Vagina (tissue), 2 donors: ENCODE data around the gene TNFRSF1B. TPM values are rescaled to one million over a fixed set of nuclear protein-coding genes. Genes with fewer than 3 reads are reported as not detected.

Source experiments
- DNase-seq, 2 donors: peaks; one replicate each; pipeline ENCODE4 v3.0.0-alpha.2; 2017; ENCODE audit errors: extremely low spot score in 2 of 2
- H3K27ac ChIP-seq: fragments of 200-600 bp; sonication (generic); one replicate; pipeline ENCODE4 v1.5.1; 2019
- H3K27me3 ChIP-seq: fragments of 200-600 bp; sonication (generic); one replicate; pipeline ENCODE4 v1.5.1; 2019
- H3K36me3 ChIP-seq, 2 donors: fragments of 200-600 bp; sonication (generic); one replicate each; pipeline ENCODE4 v1.5.1; 2017 to 2019
- H3K4me1 ChIP-seq: fragments of 200-600 bp; sonication (generic); one replicate; pipeline ENCODE4 v1.5.1; 2019
- H3K4me3 ChIP-seq, 2 donors: fragments of 200-600 bp; sonication (generic); 1 replicate in 1 of 2; 2 replicates in 1 of 2; pipeline ENCODE4 v1.5.1; 2016 to 2019
- H3K9me3 ChIP-seq: fragments of 200-600 bp; sonication (generic); one replicate; pipeline ENCODE4 v1.5.1; 2019
- CTCF ChIP-seq, 3 experiments: fragments of 450-650 bp in 2 of 3; fragments of 200-600 bp in 1 of 3; sonication (generic) in 1 of 3; IDR thresholded peaks; one replicate each; pipeline ENCODE4 v1.5.1; 2017 to 2019; ENCODE audit warnings: antibody characterized with exemption in 3 of 3, mild to moderate bottlenecking in 2 of 3, moderate library complexity in 2 of 3
- POLR2A ChIP-seq, 2 donors: fragments of 450-650 bp; IDR thresholded peaks; one replicate each; pipeline ENCODE4 v1.6.1; 2017; ENCODE audit warnings: antibody characterized with exemption in 2 of 2, mild to moderate bottlenecking in 2 of 2, moderate library complexity in 2 of 2
- POLR2AphosphoS5 ChIP-seq, 2 donors: sonication (generic); formaldehyde crosslinking; IDR thresholded peaks; one replicate each; pipeline ENCODE4 v1.9.0; 2017; ENCODE audit warnings: antibody characterized with exemption in 2 of 2, mild to moderate bottlenecking in 2 of 2, low read depth in 1 of 2; ENCODE audit not compliant: insufficient read depth in 1 of 2
- intact Hi-C: fragments of 100-400 bp; cut with DNase I; formaldehyde crosslinking; loops from one replicate; pipeline ENCODE4 v1.15.1; 2023
- total RNA-seq: library from RNA; depleted of rRNA; stranded (reverse); fragments of >200 nt; gene quantifications from one replicate; pipeline ENCODE4 v1.2.3, GENCODE V29; 2016

The TNFRSF1B gene
- total RNA-seq, 1 donor from 2014 or later: 41.0 TPM

GRCh38 chr1:12159816-12160215 is 7.0 kb upstream of the TNFRSF1B start:
- intact Hi-C loops: no loop called here
- no peak for TF ChIP-seq POLR2AphosphoS5 (IDR thresholded peaks at IDR 0.05; ENCODE audit: insufficient read depth in 1 of 2, low read depth in 1 of 2)
- TF ChIP-seq CTCF (IDR thresholded peaks at IDR 0.05): no peak
- TF ChIP-seq POLR2A (IDR thresholded peaks at IDR 0.05): no peak

GRCh38 chr1:12161324-12161661 is 5.5 kb upstream of the TNFRSF1B start:
- H3K4me1 ChIP-seq: peaks cover 22% of the 10 kb centered on the region
- H3K27me3 ChIP-seq: no peaks in the 10 kb centered on the region
- H3K36me3 ChIP-seq: no peaks in the 10 kb centered on the region
- intact Hi-C loops: no loop called here
- no peaks in the 10 kb centered on the region for H3K9me3 ChIP-seq
- no peak for DNase-seq
- H3K27ac ChIP-seq: peak overlapping the region; percentile 72
- TF ChIP-seq CTCF (IDR thresholded peaks at IDR 0.05) (no peak), POLR2A (IDR thresholded peaks at IDR 0.05) (no peak), POLR2AphosphoS5 (IDR thresholded peaks at IDR 0.05; ENCODE audit: insufficient read depth in 1 of 2, low read depth in 1 of 2) (no peak)
- H3K4me3 ChIP-seq: no peak overlapping the region

More at GRCh38 chr1:12159816-12160215, 7.0 kb upstream of the TNFRSF1B start:
- Histone ChIP-seq H3K36me3 (no peaks in the 10 kb centered on the region), H3K4me3 (no peak overlapping the region), H3K9me3 (no peaks in the 10 kb centered on the region), H3K27me3 (no peaks in the 10 kb centered on the region), H3K4me1 (peaks cover 20% of the 10 kb centered on the region), H3K27ac (no peak overlapping the region)
- no peak for DNase-seq

- DNase-seq: peak in 1 of 2 donors; percentile 96
- no peaks in the 10 kb centered on the region for H3K9me3 ChIP-seq
- no peaks in the 10 kb centered on the region for H3K36me3 ChIP-seq
- H3K27me3 ChIP-seq: no peaks in the 10 kb centered on the region
- no peak overlapping the region for H3K4me3 ChIP-seq
- TF ChIP-seq POLR2AphosphoS5 (IDR thresholded peaks at IDR 0.05; ENCODE audit: insufficient read depth in 1 of 2, low read depth in 1 of 2) (peak; percentile 66 to 84), POLR2A (IDR thresholded peaks at IDR 0.05) (peak in 1 of 2 donors; percentile 12), CTCF (IDR thresholded peaks at IDR 0.05) (no peak)
- H3K4me1 ChIP-seq: peaks cover 27% of the 10 kb centered on the region
- H3K27ac ChIP-seq: peak overlapping the region; percentile 72
- intact Hi-C loops: no loop called here
These were observed 4.9 kb upstream of the TNFRSF1B start for GRCh38 chr1:12161662-12162458.

GRCh38 chr1:12162459-12163137 is 4.2 kb upstream of the TNFRSF1B start:
- TF ChIP-seq POLR2A (IDR thresholded peaks at IDR 0.05) (no peak), POLR2AphosphoS5 (IDR thresholded peaks at IDR 0.05; ENCODE audit: insufficient read depth in 1 of 2, low read depth in 1 of 2) (no peak), CTCF (IDR thresholded peaks at IDR 0.05) (no peak)
- intact Hi-C loops: no loop called here

GRCh38 chr1:12163210-12163609 is 3.6 kb upstream of the TNFRSF1B start:
- peaks cover 35% of the 10 kb centered on the region for H3K4me1 ChIP-seq
- no peaks in the 10 kb centered on the region for H3K9me3 ChIP-seq
- H3K4me3 ChIP-seq: no peak overlapping the region
- H3K27me3 ChIP-seq: no peaks in the 10 kb centered on the region
- no peak overlapping the region for H3K27ac ChIP-seq
- TF ChIP-seq CTCF (IDR thresholded peaks at IDR 0.05): no peak
- TF ChIP-seq POLR2A (IDR thresholded peaks at IDR 0.05): no peak
- TF ChIP-seq POLR2AphosphoS5 (IDR thresholded peaks at IDR 0.05; ENCODE audit: insufficient read depth in 1 of 2, low read depth in 1 of 2): no peak
- intact Hi-C loops: no loop called here
- no peaks in the 10 kb centered on the region for H3K36me3 ChIP-seq
- no peak for DNase-seq

More at GRCh38 chr1:12162459-12163137, 4.2 kb upstream of the TNFRSF1B start:
- Histone ChIP-seq H3K4me3 (no peak overlapping the region), H3K27me3 (no peaks in the 10 kb centered on the region), H3K9me3 (no peaks in the 10 kb centered on the region), H3K4me1 (peaks cover 32% of the 10 kb centered on the region), H3K36me3 (no peaks in the 10 kb centered on the region), H3K27ac (peak overlapping the region; percentile 72)
- no peak for DNase-seq
